Body of pancreas (tissue), 4 donors: Measurements from ENCODE around the gene C4A. TPM values are rescaled to one million over a fixed set of nuclear protein-coding genes. Genes with fewer than 3 reads are reported as not detected.

Experiments
- ATAC-seq: fragments of 150-250 bp; one replicate; pipeline ENCODE4 v1.9.1; 2016
- DNase-seq, 4 donors: peaks; one replicate each; pipeline ENCODE4 v3.0.0-alpha.2; 2019
- H3K27ac ChIP-seq, 4 donors: fragments of 200-600 bp; sonication (generic); 1 replicate in 3 of 4; 2 replicates in 1 of 4; pipeline versions ENCODE4 v1.5.1 to v1.6.1; 2016 to 2019; ENCODE audit warnings: mild to moderate bottlenecking in 1 of 4, mixed read lengths in 1 of 4, moderate library complexity in 1 of 4
- H3K27me3 ChIP-seq, 2 donors: fragments of 200-600 bp; sonication (generic); one replicate each; pipeline ENCODE4 v1.6.0; 2016; ENCODE audit warnings: mild to moderate bottlenecking in 1 of 2
- H3K36me3 ChIP-seq, 2 donors: fragments of 200-600 bp; sonication (generic); replicated peaks in 1 of 2; 2 replicates each; pipeline ENCODE4 v1.5.1; 2016; ENCODE audit warnings: low read depth in 2 of 2; ENCODE audit not compliant: insufficient read depth in 1 of 2
- H3K4me1 ChIP-seq: fragments of 200-600 bp; sonication (generic); one replicate; pipeline ENCODE4 v1.6.0; 2016
- H3K4me3 ChIP-seq, 2 donors: fragments of 200-600 bp; sonication (generic); 1 replicate in 1 of 2; 2 replicates in 1 of 2; pipeline ENCODE4 v1.5.1; 2016 to 2019
- H3K9me3 ChIP-seq, 3 donors: fragments of 200-600 bp; sonication (generic); 1 replicate in 2 of 3; 2 replicates in 1 of 3; pipeline ENCODE4 v1.5.1; 2016
- CTCF ChIP-seq, 7 experiments: fragments of 450-650 bp in 4 of 7; fragments of 200-600 bp in 3 of 7; sonication (generic) in 3 of 7; IDR thresholded peaks; one replicate each; pipeline ENCODE4 v1.5.1; 2016 to 2019; ENCODE audit warnings: antibody characterized with exemption in 7 of 7
- POLR2A ChIP-seq, 3 donors: fragments of 450-650 bp; IDR thresholded peaks; one replicate each; pipeline ENCODE4 v1.6.1; 2016; ENCODE audit warnings: antibody characterized with exemption in 3 of 3, mild to moderate bottlenecking in 2 of 3
- WGBS, 2 donors: methylation state at CpG; one replicate each; pipeline ENCODE4 v1.1.5; 2017; 5-methylcytosine and 5-hydroxymethylcytosine counted together
- intact Hi-C: fragments of 100-400 bp; cut with DNase I; formaldehyde crosslinking; loops from one replicate; pipeline ENCODE4 v1.15.1; 2023
- total RNA-seq, 2 donors: library from RNA; depleted of rRNA; stranded (reverse); fragments of >200 nt; gene quantifications; one replicate each; pipeline ENCODE4 v1.1.0, GENCODE V29; 2016

C4A gene
- total RNA-seq, 2 donors from 2014 or later = 60.3 to 65.9 TPM

- Histone ChIP-seq H3K27me3 (no peaks in the 10 kb centered on the region), H3K36me3 (peaks cover 0 to 27% of the 10 kb centered on the region in 2 donors), H3K4me1 (peaks cover 25% of the 10 kb centered on the region), H3K9me3 (no peaks in the 10 kb centered on the region), H3K4me3 (no peak overlapping the region), H3K27ac (no peak overlapping the region)
- no peak for TF ChIP-seq CTCF (IDR thresholded peaks at IDR 0.05)
- no peak for TF ChIP-seq POLR2A (IDR thresholded peaks at IDR 0.05)
- no peak for DNase-seq
- 81 to 100% methylated on average over 3 of the region's 3 CpGs for WGBS, 2 donors
- ATAC-seq = no peak
- intact Hi-C loops = no loop called here
Observed at GRCh38 chr6:31967926-31968320, 13.9 kb upstream of the C4A start.

- intact Hi-C loops = no loop called here
- Histone ChIP-seq H3K9me3 (no peaks in the 10 kb centered on the region), H3K27ac (no peak overlapping the region), H3K27me3 (no peaks in the 10 kb centered on the region), H3K36me3 (peaks cover 0 to 27% of the 10 kb centered on the region in 2 donors), H3K4me3 (no peak overlapping the region), H3K4me1 (peaks cover 29% of the 10 kb centered on the region)
- no peak for ATAC-seq
- WGBS, 2 donors = 81 to 83% methylated on average over 4 to 11 of the region's 11 CpGs
- TF ChIP-seq CTCF (IDR thresholded peaks at IDR 0.05) = no peak
- TF ChIP-seq POLR2A (IDR thresholded peaks at IDR 0.05) = no peak
- DNase-seq = no peak
Observed at GRCh38 chr6:31968326-31968725, 13.5 kb upstream of the C4A start.

- 88 to 91% methylated on average over 14 to 23 of the region's 23 CpGs for WGBS, 2 donors
- no peak for ATAC-seq
- intact Hi-C loops = no loop called here
- no peak overlapping the region for H3K4me3 ChIP-seq
- H3K9me3 ChIP-seq = no peaks in the 10 kb centered on the region
- no peaks in the 10 kb centered on the region for H3K27me3 ChIP-seq
- peaks cover 0 to 22% of the 10 kb centered on the region in 2 donors for H3K36me3 ChIP-seq
- peaks cover 30% of the 10 kb centered on the region for H3K4me1 ChIP-seq
- no peak for DNase-seq
- no peak for TF ChIP-seq POLR2A (IDR thresholded peaks at IDR 0.05)
- TF ChIP-seq CTCF (IDR thresholded peaks at IDR 0.05) = no peak
- H3K27ac ChIP-seq = no peak overlapping the region
Observed at GRCh38 chr6:31968791-31969711, 12.8 kb upstream of the C4A start.

- TF ChIP-seq POLR2A (IDR thresholded peaks at IDR 0.05) = no peak
- Histone ChIP-seq H3K27me3 (no peaks in the 10 kb centered on the region), H3K4me3 (no peak overlapping the region), H3K36me3 (peaks cover 0 to 17% of the 10 kb centered on the region in 2 donors), H3K9me3 (no peaks in the 10 kb centered on the region), H3K4me1 (peaks cover 30% of the 10 kb centered on the region), H3K27ac (peak overlapping the region in 2 of 4 donors; percentile 95)
- no peak for DNase-seq
- no peak for ATAC-seq
- intact Hi-C loops = no loop called here
- WGBS, 2 donors = 67 to 74% methylated on average over 17 of the region's 17 CpGs
Observed at GRCh38 chr6:31969712-31970603, 11.9 kb upstream of the C4A start.
